ENCODE results near the gene ANXA11. TPM values are rescaled to one million over a fixed set of nuclear protein-coding genes. Genes with fewer than 3 reads are reported as not detected.
A peak's percentile ranks its signal among the peaks of the same experiment; 100 is the strongest.

The ANXA11 gene
- total RNA-seq, 4 donors from 2014 or later, result 126 to 213 (median 166) TPM

GRCh38 chr10:80196950-80197315, 8.4 kb downstream of the ANXA11 start:
- Histone ChIP-seq H3K4me1 (peaks cover 82 to 92% (median 90%) of the 10 kb centered on the region in 4 donors), H3K27me3 (no peaks in the 10 kb centered on the region), H3K27ac (replicated peaks in 1 of 4) (peak overlapping the region; percentile 69 to 96 (median 75)), H3K4me3 (no peak overlapping the region), H3K9me3 (no peaks in the 10 kb centered on the region), H3K36me3 (peaks cover 0 to 11% (median 0%) of the 10 kb centered on the region in 4 donors)
- DNase-seq (ENCODE audit: extremely low spot score), result no peak
- TF ChIP-seq EP300 (IDR thresholded peaks at IDR 0.05), result no peak
- no peak for TF ChIP-seq POLR2A (IDR thresholded peaks at IDR 0.05; ENCODE audit: low read depth)
- TF ChIP-seq, protein P1, sequence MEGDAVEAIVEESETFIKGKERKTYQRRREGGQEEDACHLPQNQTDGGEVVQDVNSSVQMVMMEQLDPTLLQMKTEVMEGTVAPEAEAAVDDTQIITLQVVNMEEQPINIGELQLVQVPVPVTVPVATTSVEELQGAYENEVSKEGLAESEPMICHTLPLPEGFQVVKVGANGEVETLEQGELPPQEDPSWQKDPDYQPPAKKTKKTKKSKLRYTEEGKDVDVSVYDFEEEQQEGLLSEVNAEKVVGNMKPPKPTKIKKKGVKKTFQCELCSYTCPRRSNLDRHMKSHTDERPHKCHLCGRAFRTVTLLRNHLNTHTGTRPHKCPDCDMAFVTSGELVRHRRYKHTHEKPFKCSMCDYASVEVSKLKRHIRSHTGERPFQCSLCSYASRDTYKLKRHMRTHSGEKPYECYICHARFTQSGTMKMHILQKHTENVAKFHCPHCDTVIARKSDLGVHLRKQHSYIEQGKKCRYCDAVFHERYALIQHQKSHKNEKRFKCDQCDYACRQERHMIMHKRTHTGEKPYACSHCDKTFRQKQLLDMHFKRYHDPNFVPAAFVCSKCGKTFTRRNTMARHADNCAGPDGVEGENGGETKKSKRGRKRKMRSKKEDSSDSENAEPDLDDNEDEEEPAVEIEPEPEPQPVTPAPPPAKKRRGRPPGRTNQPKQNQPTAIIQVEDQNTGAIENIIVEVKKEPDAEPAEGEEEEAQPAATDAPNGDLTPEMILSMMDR (IDR thresholded peaks at IDR 0.05), result no peak
- no peak for TF ChIP-seq POLR2AphosphoS5 (IDR thresholded peaks at IDR 0.05)
- WGBS, result 82% methylated on average over 2 of the region's 2 CpGs
- intact Hi-C loops (cut with DNase I), result no loop called here

DNA sequence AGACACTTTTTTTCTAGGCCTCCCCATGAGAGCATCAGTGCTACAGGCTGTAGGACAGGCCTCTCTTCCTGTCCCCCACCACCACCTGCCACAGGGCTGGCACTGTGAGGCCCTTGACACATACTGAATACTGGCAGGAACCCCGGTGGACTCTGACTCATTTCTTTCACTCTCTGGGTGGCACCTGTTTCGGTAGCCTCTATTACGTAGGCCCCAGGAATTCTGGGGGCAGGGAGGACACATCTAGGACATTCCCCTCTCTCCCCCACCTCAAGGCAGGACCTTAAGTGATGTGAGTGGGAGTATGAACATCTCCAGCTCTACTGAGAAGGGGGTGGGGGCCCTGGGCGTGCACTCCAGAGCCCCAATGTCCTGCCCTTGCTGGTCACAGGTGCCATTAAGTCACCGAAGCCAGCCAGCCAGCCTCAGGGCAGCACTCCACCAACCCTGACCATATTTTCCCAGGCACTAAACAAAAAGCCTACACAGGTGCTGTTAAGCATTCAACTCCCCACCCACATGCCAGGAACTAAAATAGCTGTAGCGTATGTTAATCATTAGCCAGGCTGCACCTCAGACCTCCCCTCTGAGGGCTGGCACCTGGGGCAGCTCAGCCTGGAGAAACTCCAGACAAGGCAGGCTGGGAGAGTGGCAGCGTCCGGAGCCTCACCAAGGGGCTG, 8.9 kb downstream of the ANXA11 start:
- no peaks in the 10 kb centered on the region for H3K27me3 ChIP-seq
- H3K4me3 ChIP-seq, result no peak overlapping the region
- intact Hi-C loops (cut with DNase I), result no loop called here
- peak overlapping the region; percentile 69 to 96 (median 75) for H3K27ac ChIP-seq (replicated peaks in 1 of 4)
- TF ChIP-seq POLR2A (IDR thresholded peaks at IDR 0.05; ENCODE audit: low read depth), result no peak
- peak; percentile 8 to 35 for TF ChIP-seq POLR2AphosphoS5 (IDR thresholded peaks at IDR 0.05)
- H3K9me3 ChIP-seq, result no peaks in the 10 kb centered on the region
- WGBS, result 29% methylated on average over 5 of the region's 8 CpGs
- peaks cover 0 to 11% (median 0%) of the 10 kb centered on the region in 4 donors for H3K36me3 ChIP-seq
- peaks cover 82 to 92% (median 90%) of the 10 kb centered on the region in 4 donors for H3K4me1 ChIP-seq
- no peak for DNase-seq (ENCODE audit: extremely low spot score)

DNA sequence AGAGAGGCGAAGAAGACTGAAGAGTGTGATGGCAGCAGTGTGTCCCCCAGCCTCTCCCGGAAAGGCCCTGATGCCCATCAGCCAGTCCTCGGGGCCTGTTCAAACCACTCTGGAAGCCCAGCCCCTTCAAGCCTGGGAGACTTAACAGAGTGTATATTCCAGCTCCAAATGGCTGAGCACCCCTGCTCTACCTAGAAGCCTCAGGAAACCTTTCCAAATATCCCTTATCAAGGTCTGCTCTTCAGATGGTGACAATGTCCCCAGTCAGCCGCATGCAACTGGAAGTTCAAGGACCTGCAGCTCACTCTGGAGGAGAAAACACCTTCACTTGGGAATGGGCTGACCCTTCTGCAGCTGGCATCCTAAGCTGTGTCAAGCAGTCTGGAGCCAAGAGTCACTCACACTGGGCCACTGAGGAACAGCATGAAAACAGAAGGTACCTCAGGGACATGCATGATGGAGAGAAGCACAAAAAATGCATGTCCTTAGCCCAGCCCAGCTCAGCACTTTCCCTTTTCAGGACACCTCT, 10.2 kb downstream of the ANXA11 start:
- Histone ChIP-seq H3K27me3 (no peaks in the 10 kb centered on the region), H3K9me3 (no peaks in the 10 kb centered on the region), H3K4me3 (no peak overlapping the region), H3K4me1 (peaks cover 78 to 87% (median 84%) of the 10 kb centered on the region in 4 donors), H3K36me3 (peaks cover 0 to 11% (median 0%) of the 10 kb centered on the region in 4 donors), H3K27ac (replicated peaks in 1 of 4) (peak overlapping the region in 2 of 4 donors; percentile 73 to 96)
- DNase-seq (ENCODE audit: extremely low spot score), result no peak
- TF ChIP-seq, protein P1 (IDR thresholded peaks at IDR 0.05), result no peak
- TF ChIP-seq EP300 (IDR thresholded peaks at IDR 0.05), result no peak
- TF ChIP-seq POLR2AphosphoS5 (IDR thresholded peaks at IDR 0.05), result no peak
- intact Hi-C loops (cut with DNase I), result no loop called here
- WGBS, result 85% methylated on average over 4 of the region's 4 CpGs

DNA sequence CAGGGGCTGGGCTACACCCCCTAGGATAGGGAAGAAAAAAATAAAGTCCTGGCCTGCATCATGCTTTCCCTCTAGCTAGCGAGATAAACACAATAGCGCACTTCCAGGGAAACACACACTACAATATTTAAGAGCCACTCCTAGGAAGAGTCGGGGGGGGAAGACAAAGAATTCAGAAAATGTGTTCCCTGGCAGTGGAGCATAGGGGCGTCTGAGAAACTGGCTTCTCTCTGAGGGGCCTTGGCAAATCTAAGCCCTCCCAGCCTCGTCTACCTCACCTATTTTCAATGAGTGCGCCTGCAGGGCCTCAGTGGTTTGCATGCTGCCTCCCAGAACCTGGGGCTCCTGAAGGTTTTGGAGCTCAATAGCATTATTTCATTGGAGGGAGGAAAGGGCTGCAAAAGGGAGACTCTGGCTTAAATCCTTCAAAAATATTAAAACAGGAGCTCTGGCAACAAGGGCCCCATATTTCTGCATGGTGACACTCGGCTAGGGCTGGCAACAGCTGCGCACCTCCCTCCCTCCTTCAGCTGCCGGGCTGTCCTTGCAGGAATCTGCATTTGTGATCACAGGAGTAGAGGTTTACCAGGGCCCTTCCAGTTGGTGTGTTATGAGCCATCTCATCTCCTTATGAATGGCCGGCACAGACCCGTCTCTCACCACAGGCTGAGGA, 10.8 kb downstream of the ANXA11 start:
- H3K27ac ChIP-seq (replicated peaks in 1 of 4), result peak overlapping the region in 3 of 4 donors; percentile 16 to 73 (median 20)
- no peaks in the 10 kb centered on the region for H3K9me3 ChIP-seq
- TF ChIP-seq EP300 (IDR thresholded peaks at IDR 0.05) (no peak), POLR2A (IDR thresholded peaks at IDR 0.05; ENCODE audit: low read depth) (no peak), POLR2AphosphoS5 (IDR thresholded peaks at IDR 0.05) (no peak)
- TF ChIP-seq, protein P1 (IDR thresholded peaks at IDR 0.05), result no peak
- H3K36me3 ChIP-seq, result peaks cover 0 to 11% (median 0%) of the 10 kb centered on the region in 4 donors
- WGBS, result 82% methylated on average over 10 of the region's 11 CpGs
- H3K4me1 ChIP-seq, result peaks cover 72 to 87% (median 84%) of the 10 kb centered on the region in 4 donors
- intact Hi-C loops (cut with DNase I), result no loop called here
- no peaks in the 10 kb centered on the region for H3K27me3 ChIP-seq
- no peak overlapping the region for H3K4me3 ChIP-seq
- no peak for DNase-seq (ENCODE audit: extremely low spot score)

DNA sequence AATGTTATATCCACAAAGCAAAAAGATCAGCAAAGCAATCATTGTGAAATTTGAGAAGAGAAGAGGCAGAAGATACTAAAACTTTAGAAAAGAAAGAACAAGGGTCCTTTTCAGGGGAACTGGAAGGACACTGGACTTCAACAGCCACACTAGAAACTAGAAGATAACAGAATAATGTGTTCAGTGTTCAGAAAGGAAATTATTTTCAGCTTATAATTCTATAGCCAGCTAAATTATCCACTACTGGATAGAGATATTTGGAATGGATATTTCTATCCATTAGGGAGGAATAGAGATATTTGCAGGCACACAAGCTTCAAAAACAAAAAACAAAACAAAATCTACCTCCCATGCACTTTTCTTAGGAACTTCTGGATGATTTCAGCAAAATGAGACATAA, 12.8 kb downstream of the ANXA11 start:
- Histone ChIP-seq H3K9me3 (no peaks in the 10 kb centered on the region), H3K4me1 (peaks cover 70 to 87% (median 84%) of the 10 kb centered on the region in 4 donors), H3K27ac (replicated peaks in 1 of 4) (no peak overlapping the region), H3K36me3 (peaks cover 0 to 11% (median 0%) of the 10 kb centered on the region in 4 donors), H3K27me3 (no peaks in the 10 kb centered on the region), H3K4me3 (no peak overlapping the region)
- no peak for DNase-seq (ENCODE audit: extremely low spot score)
- TF ChIP-seq EP300 (IDR thresholded peaks at IDR 0.05) (no peak), POLR2A (IDR thresholded peaks at IDR 0.05; ENCODE audit: low read depth) (no peak), POLR2AphosphoS5 (IDR thresholded peaks at IDR 0.05) (no peak)
- TF ChIP-seq, protein P1 (IDR thresholded peaks at IDR 0.05), result no peak
- intact Hi-C loops (cut with DNase I), result no loop called here

All from esophagus muscularis mucosa (tissue), 4 donors.